HepG2 (cell line): Measurements from ENCODE around the gene NEURL4. TPM values are rescaled to one million over a fixed set of nuclear protein-coding genes. Genes with fewer than 3 reads are reported as not detected.

ENCODE experiments used
- ATAC-seq: fragments of 200-7000 bp; cut with Tn5 transposase; 3 replicates; pipeline ENCODE4 v1.9.1; 2020; ENCODE audit warnings: mild to moderate bottlenecking, moderate library complexity
- BruUV-seq: library from RNA; stranded (reverse); fragments of 400-500 nt; replicated peaks from 2 replicates; lab custom pipeline; 2021; lab: Mats Ljungman, UMichigan
- CTCF ChIA-PET: fragments of 300-600 bp; formaldehyde crosslinking; extraction: SDS; loops from one replicate; lab custom pipeline; 2021; ENCODE audit warnings: low total read pairs, inconsistent platforms, low intra/inter-chr PET ratio; lab: Yijun Ruan, JAX
- POLR2A ChIA-PET: fragments of 350-600 bp; sonication (Branson Sonifier 250); formaldehyde crosslinking; loops from one replicate; lab custom pipeline; 2020; ENCODE audit warnings: antibody characterized with exemption, inconsistent platforms; lab: Yijun Ruan, JAX
- DNase-seq: peaks from one replicate; pipeline ENCODE4 v3.0.0-alpha.2; 2015; ENCODE audit warnings: low spot score
- FAIRE-seq: peaks from 3 replicates; lab custom pipeline; 2011; peaks lifted over from hg19 to GRCh38; lab: Jason Lieb, UNC
- H2AFZ ChIP-seq: one replicate; pipeline ENCODE4 v1.6.1; 2011; ENCODE audit warnings: low read length, inconsistent platforms
- H3K27ac ChIP-seq: fragments of 300-600 bp; 3 replicates; pipeline ENCODE4 v1.8.0; 2011; ENCODE audit warnings: mixed run types, mild to moderate bottlenecking, mixed read lengths, low read length, inconsistent platforms; ENCODE audit not compliant: insufficient read depth; ENCODE audit errors: extremely low read length
- H3K27me3 ChIP-seq, 2 experiments: fragments of 200-600 bp in 1 of 2; 2 replicates in 1 of 2; 3 replicates in 1 of 2; pipeline versions ENCODE4 v1.6.0 to v1.8.0; 2011; ENCODE audit warnings: low read length in 2 of 2, mild to moderate bottlenecking in 2 of 2, moderate library complexity in 2 of 2, inconsistent platforms in 1 of 2; ENCODE audit not compliant: insufficient read depth in 2 of 2, control insufficient read depth in 1 of 2
- H3K36me3 ChIP-seq, 2 experiments: fragments of 200-600 bp in 1 of 2; replicated peaks in 1 of 2; 2 replicates in 1 of 2; 3 replicates in 1 of 2; pipeline versions ENCODE4 v1.5.1 to v1.8.0; 2011; ENCODE audit warnings: low read length in 2 of 2, inconsistent platforms in 1 of 2; ENCODE audit not compliant: insufficient read depth in 2 of 2, control insufficient read depth in 1 of 2
- H3K4me1 ChIP-seq: 2 replicates; pipeline ENCODE4 v1.5.1; 2012; ENCODE audit warnings: low read length, inconsistent platforms; ENCODE audit not compliant: insufficient read depth
- H3K4me2 ChIP-seq: 2 replicates; pipeline ENCODE4 v1.6.0; 2011; ENCODE audit warnings: low read depth, low read length, inconsistent platforms
- H3K4me3 ChIP-seq, 3 experiments: fragments of 200-600 bp in 1 of 3; sonication (generic), shearing (Covaris generic) in 1 of 3; replicated peaks in 1 of 3; 2 replicates each; pipeline ENCODE4 v1.5.1; 2011 to 2016; ENCODE audit warnings: low read length in 3 of 3, inconsistent platforms in 2 of 3, low read depth in 2 of 3, mild to moderate bottlenecking in 2 of 3, control low read depth in 1 of 3, mixed read lengths in 1 of 3; ENCODE audit not compliant: insufficient read depth in 1 of 3
- H3K79me2 ChIP-seq: one replicate; pipeline ENCODE4 v1.6.1; 2011; ENCODE audit warnings: low read length, inconsistent platforms; ENCODE audit not compliant: insufficient read depth
- H3K9ac ChIP-seq: 2 replicates; pipeline ENCODE4 v1.6.0; 2011; ENCODE audit warnings: mild to moderate bottlenecking, low read depth, low read length, inconsistent platforms; ENCODE audit not compliant: insufficient read depth
- H3K9me3 ChIP-seq: 2 replicates; pipeline ENCODE4 v1.5.1; 2012; ENCODE audit warnings: mild to moderate bottlenecking, low read length
- H4K20me1 ChIP-seq: 2 replicates; pipeline ENCODE4 v1.6.0; 2011; ENCODE audit warnings: inconsistent platforms, mild to moderate bottlenecking, low read length, moderate library complexity; ENCODE audit not compliant: insufficient read depth
- BHLHE40 ChIP-seq: IDR thresholded peaks from 2 replicates; pipeline ENCODE4 v1.6.1; 2011; ENCODE audit warnings: low read length, improper control_type of control experiment
- DMAP1 ChIP-seq: IDR thresholded peaks from 2 replicates; pipeline ENCODE4 v1.6.1; 2016
- MIER3 ChIP-seq: IDR thresholded peaks from 2 replicates; pipeline ENCODE4 v1.6.1; 2016; ENCODE audit warnings: missing compliant biosample characterization, borderline replicate concordance
- PHB2 ChIP-seq: fragments of 450-650 bp; IDR thresholded peaks from 2 replicates; pipeline ENCODE4 v1.6.1; 2018; ENCODE audit not compliant: partially characterized antibody
- SP140L ChIP-seq: sonication (generic); formaldehyde crosslinking; IDR thresholded peaks from 2 replicates; pipeline ENCODE4 v1.4.0; 2020; ENCODE audit warnings: missing genetic modification reagents, borderline replicate concordance
- ZNF292 ChIP-seq: sonication (generic); formaldehyde crosslinking; IDR thresholded peaks from 2 replicates; pipeline ENCODE4 v1.8.1; 2022; ENCODE audit warnings: mild to moderate bottlenecking, low read depth, missing genetic modification reagents, borderline replicate concordance
- ZNF670 ChIP-seq: sonication (generic); formaldehyde crosslinking; IDR thresholded peaks from 2 replicates; pipeline ENCODE4 v1.8.0; 2022; ENCODE audit warnings: mild to moderate bottlenecking, missing genetic modification reagents, borderline replicate concordance
- ZNF678 ChIP-seq: sonication (generic); formaldehyde crosslinking; IDR thresholded peaks from 2 replicates; pipeline ENCODE4 v1.4.0; 2020; ENCODE audit warnings: mild to moderate bottlenecking, missing genetic modification reagents
- WGBS: methylation state at CpG from one replicate; pipeline ENCODE4 v1.1.6; 2017; ENCODE audit warnings: low lambda C conversion rate; 5-methylcytosine and 5-hydroxymethylcytosine counted together
- in situ Hi-C: cut with HindIII; loops from 2 replicates; pipeline ENCODE4 v1.10.0; 2017; ENCODE audit warnings: low pct_unique_long_range_greater_than_20kb; ENCODE audit not compliant: extremely low pct_ligation_motif_present
- intact Hi-C: fragments of 100-400 bp; cut with micrococcal nuclease; formaldehyde crosslinking; loops from one replicate; pipeline ENCODE4 v1.10.0; 2022; ENCODE audit not compliant: unreplicated experiment
- polyA plus RNA-seq, 8 experiments: library from polyadenylated mRNA; depleted of rRNA in 3 of 8; stranded (reverse) in 7 of 8; unstranded in 1 of 8; fragments of >200 nt; fragmentation: Illumina TruSeq in 4 of 8; extraction: Trizol in 4 of 8; gene quantifications; 2 replicates each; pipeline versions ENCODE4 v1.2.1 to v1.2.3, GENCODE V29; 2011 to 2016; ENCODE audit warnings: low read depth in 4 of 8, missing spikeins in 1 of 8, mixed read lengths in 1 of 8; ENCODE audit not compliant: insufficient read depth in 1 of 8
- total RNA-seq, 5 experiments: library from RNA; depleted of rRNA; stranded (reverse); fragments of >200 nt; fragmentation: Illumina TruSeq; extraction: Trizol; gene quantifications; 2 replicates each; pipeline ENCODE4 v1.2.3, GENCODE V29; 2016; ENCODE audit warnings: low read depth in 1 of 5
- TF ChIP-seq, protein P1 (sequence below), 2 experiments: sonication (generic) in 1 of 2; formaldehyde crosslinking in 1 of 2; IDR thresholded peaks; 2 replicates each; pipeline versions ENCODE4 v1.6.1 to v1.9.0; 2014 to 2022; ENCODE audit warnings: antibody characterized with exemption in 1 of 2, borderline replicate concordance in 1 of 2, inconsistent platforms in 1 of 2, low read depth in 1 of 2, missing genetic modification reagents in 1 of 2

The NEURL4 gene
- total and polyA plus RNA-seq, 2 of the 13 experiments (the other 11 are each of a cell fraction or from before 2014, with no cell fraction given), result 14.8 to 15.7 TPM

DNA sequence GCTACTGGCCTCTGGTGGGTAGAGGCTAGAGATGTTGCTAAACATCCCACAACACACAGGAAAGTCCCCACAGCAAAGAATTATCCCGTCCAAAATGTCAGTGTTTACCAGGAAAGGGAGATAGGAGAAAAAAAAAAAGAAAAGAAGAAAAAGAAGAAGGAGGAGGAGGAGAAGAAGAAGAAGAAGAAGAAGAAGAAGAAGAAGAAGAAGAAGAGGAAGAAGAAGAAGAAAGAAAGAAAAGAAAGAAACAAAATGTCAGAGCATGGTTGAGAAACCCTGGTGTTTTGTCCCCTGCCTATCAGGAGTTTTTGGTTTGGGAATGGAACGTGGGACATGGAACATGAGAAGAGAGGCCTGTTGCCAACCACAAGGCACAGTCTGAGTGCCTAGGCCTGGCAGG, 28.2 kb upstream of the NEURL4 start:
- no peak overlapping the region for H3K4me2 ChIP-seq
- H3K36me3 ChIP-seq, result no peaks in the 10 kb centered on the region
- H3K9me3 ChIP-seq, result no peaks in the 10 kb centered on the region
- intact Hi-C loops, result loop anchor here (5.0 to 10.0 kb wide), 4 partner anchors 45 to 207 kb away; partner anchors contain the start of genes POLR2A, SENP3, SLC35G6 and TMEM256
- no peak for ATAC-seq
- no peak for DNase-seq
- peaks cover 25% of the 10 kb centered on the region for H3K4me1 ChIP-seq
- H4K20me1 ChIP-seq, result no peaks in the 10 kb centered on the region
- H3K27ac ChIP-seq, result no peak overlapping the region
- ChIA-PET CTCF (interaction anchor here (0.7 kb wide), 1 partner anchor 145 kb away, joined by 3 read pairs; no protein-coding TSS in a partner anchor), POLR2A (no interaction called here)
- H2AFZ ChIP-seq, result no peak overlapping the region
- H3K79me2 ChIP-seq, result no peaks in the 10 kb centered on the region
- 12% methylated on average over 2 of the region's 2 CpGs for WGBS
- H3K27me3 ChIP-seq, result peaks cover 0 to 11% of the 10 kb centered on the region in 2 experiments; a peak in 1 of 5 replicates
- no peak overlapping the region for H3K4me3 ChIP-seq
- no peak for FAIRE-seq
- TF ChIP-seq ZNF670 (no peak), SP140L (no peak)
- no TSS peak for BruUV-seq
- in situ Hi-C loops, result loop anchor here (5.0 kb wide), 1 partner anchor 80 kb away; the partner anchor contains the start of genes FGF11 and TMEM102
- H3K9ac ChIP-seq, result no peak overlapping the region

DNA sequence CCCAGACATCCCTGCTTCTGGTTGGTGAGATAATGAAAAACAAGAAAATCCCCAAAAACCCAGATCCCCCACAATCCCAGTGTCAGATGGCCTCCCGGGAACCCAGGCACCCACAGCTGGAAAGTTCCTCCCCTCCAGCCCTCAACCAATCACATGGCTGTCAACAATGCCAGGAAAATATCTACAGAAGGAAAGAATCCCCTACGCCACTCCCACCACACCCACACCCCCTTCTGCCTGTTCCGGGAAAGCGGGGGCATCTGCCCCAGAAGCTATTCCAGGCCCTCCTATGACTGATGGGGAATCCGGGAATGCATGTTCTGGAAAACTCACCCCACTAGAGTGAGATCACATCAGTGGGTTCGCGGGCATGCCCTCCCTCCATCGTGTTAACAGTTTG, 27.6 kb upstream of the NEURL4 start:
- H3K4me3 ChIP-seq, result no peak overlapping the region
- BruUV-seq, result no TSS peak
- H3K9ac ChIP-seq, result no peak overlapping the region
- H3K4me2 ChIP-seq, result no peak overlapping the region
- WGBS, result 39% methylated on average over 7 of the region's 8 CpGs
- FAIRE-seq (no peak), ATAC-seq (no peak), DNase-seq (no peak)
- no peaks in the 10 kb centered on the region for H4K20me1 ChIP-seq
- H3K9me3 ChIP-seq, result no peaks in the 10 kb centered on the region
- H3K27me3 ChIP-seq, result peaks cover 0 to 11% of the 10 kb centered on the region in 2 experiments; a peak in 1 of 5 replicates
- H3K27ac ChIP-seq, result no peak overlapping the region
- no peaks in the 10 kb centered on the region for H3K79me2 ChIP-seq
- H2AFZ ChIP-seq, result no peak overlapping the region
- POLR2A ChIA-PET, result interaction anchor here (0.9 to 1.6 kb wide), 2 partner anchors 122 to 201 kb away, joined by 3 to 4 read pairs; partner anchors contain the start of gene ZBTB4
- H3K4me1 ChIP-seq, result peaks cover 26% of the 10 kb centered on the region
- intact Hi-C loops (loop anchor here (5.0 to 10.0 kb wide), 4 partner anchors 46 to 208 kb away; partner anchors contain the start of genes POLR2A, SENP3, SLC35G6 and TMEM256), in situ Hi-C loops (loop anchor here (5.0 kb wide), 1 partner anchor 81 kb away; the partner anchor contains the start of genes FGF11 and TMEM102)
- CTCF ChIA-PET, result interaction anchor here (0.7 to 2.0 kb wide), 2 partner anchors 80 to 89 kb away, joined by 3 to 11 read pairs; partner anchors contain the start of gene CHRNB1
- no peaks in the 10 kb centered on the region for H3K36me3 ChIP-seq
- TF ChIP-seq MIER3 (CRISPR knock-in tag), result no peak
- no peak for TF ChIP-seq ZNF292 (CRISPR knock-in tag)
- no peak for TF ChIP-seq PHB2
- no peak for TF ChIP-seq DMAP1 (CRISPR knock-in tag)
- TF ChIP-seq, protein P1, sequence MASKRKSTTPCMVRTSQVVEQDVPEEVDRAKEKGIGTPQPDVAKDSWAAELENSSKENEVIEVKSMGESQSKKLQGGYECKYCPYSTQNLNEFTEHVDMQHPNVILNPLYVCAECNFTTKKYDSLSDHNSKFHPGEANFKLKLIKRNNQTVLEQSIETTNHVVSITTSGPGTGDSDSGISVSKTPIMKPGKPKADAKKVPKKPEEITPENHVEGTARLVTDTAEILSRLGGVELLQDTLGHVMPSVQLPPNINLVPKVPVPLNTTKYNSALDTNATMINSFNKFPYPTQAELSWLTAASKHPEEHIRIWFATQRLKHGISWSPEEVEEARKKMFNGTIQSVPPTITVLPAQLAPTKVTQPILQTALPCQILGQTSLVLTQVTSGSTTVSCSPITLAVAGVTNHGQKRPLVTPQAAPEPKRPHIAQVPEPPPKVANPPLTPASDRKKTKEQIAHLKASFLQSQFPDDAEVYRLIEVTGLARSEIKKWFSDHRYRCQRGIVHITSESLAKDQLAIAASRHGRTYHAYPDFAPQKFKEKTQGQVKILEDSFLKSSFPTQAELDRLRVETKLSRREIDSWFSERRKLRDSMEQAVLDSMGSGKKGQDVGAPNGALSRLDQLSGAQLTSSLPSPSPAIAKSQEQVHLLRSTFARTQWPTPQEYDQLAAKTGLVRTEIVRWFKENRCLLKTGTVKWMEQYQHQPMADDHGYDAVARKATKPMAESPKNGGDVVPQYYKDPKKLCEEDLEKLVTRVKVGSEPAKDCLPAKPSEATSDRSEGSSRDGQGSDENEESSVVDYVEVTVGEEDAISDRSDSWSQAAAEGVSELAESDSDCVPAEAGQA (IDR thresholded peaks at IDR 0.05; ENCODE audit: low read depth), result no peak
- TF ChIP-seq, protein P1 (CRISPR knock-in tag; IDR thresholded peaks at IDR 0.05; ENCODE audit: borderline replicate concordance), result no peak
- no peak for TF ChIP-seq ZNF678 (CRISPR knock-in tag)
- TF ChIP-seq BHLHE40, result no peak
